Measurements from ENCODE around the gene MSI2.

The MSI2 gene

DNA sequence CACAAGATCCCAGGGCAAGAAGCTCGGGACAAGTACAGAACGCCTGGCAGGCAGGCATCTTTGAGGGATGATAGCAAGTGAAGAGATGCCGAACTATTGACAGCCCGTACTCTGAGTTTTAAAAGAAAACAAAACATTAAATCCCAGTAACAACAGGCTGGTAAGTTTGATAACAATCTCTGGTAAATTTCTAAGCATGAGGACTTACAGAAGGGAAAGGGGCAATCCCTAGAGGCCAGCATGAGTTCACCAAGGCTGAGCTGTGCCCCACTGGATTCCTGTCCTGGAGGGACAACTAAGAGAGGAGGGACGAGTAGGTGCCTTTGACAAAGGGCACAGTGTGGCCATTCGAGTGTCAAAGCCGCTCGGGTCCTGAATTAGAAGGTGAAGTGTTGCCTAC lies 462.6 kb downstream of the MSI2 start:
- ATAC-seq: no peak
- TF ChIP-seq BACH2 (CRISPR knock-in tag; IDR thresholded peaks at IDR 0.05; ENCODE audit: borderline replicate concordance) (no peak), TOX (CRISPR knock-in tag; IDR thresholded peaks at IDR 0.05; ENCODE audit: borderline replicate concordance) (no peak), OSR1 (CRISPR knock-in tag; IDR thresholded peaks at IDR 0.05) (no peak), TSHZ2 (CRISPR knock-in tag; IDR thresholded peaks at IDR 0.05) (no peak), ZNF565 (CRISPR knock-in tag; conservative IDR thresholded peaks at IDR 0.05; ENCODE audit: low read depth) (no peak), CSDC2 (CRISPR knock-in tag; IDR thresholded peaks at IDR 0.05) (no peak), ZC3H10 (CRISPR knock-in tag; IDR thresholded peaks at IDR 0.05) (no peak), ARNTL (CRISPR knock-in tag; IDR thresholded peaks at IDR 0.05; ENCODE audit: borderline replicate concordance, low read depth) (no peak), POU6F1 (CRISPR knock-in tag; IDR thresholded peaks at IDR 0.05; ENCODE audit: borderline replicate concordance, low read depth) (no peak), SNAI2 (CRISPR knock-in tag; IDR thresholded peaks at IDR 0.05) (no peak), ISL1 (CRISPR knock-in tag; IDR thresholded peaks at IDR 0.05) (no peak), ZNF70 (CRISPR knock-in tag; IDR thresholded peaks at IDR 0.05) (no peak), ZFP30 (CRISPR knock-in tag; IDR thresholded peaks at IDR 0.05) (no peak), ZNF8 (CRISPR knock-in tag; IDR thresholded peaks at IDR 0.05) (no peak), TCF4 (CRISPR knock-in tag; IDR thresholded peaks at IDR 0.05; ENCODE audit: borderline replicate concordance) (no peak), PPARA (CRISPR knock-in tag; IDR thresholded peaks at IDR 0.05; ENCODE audit: borderline replicate concordance) (no peak), ESRRG (CRISPR knock-in tag; IDR thresholded peaks at IDR 0.05) (no peak)
- TF ChIP-seq, protein P1, sequence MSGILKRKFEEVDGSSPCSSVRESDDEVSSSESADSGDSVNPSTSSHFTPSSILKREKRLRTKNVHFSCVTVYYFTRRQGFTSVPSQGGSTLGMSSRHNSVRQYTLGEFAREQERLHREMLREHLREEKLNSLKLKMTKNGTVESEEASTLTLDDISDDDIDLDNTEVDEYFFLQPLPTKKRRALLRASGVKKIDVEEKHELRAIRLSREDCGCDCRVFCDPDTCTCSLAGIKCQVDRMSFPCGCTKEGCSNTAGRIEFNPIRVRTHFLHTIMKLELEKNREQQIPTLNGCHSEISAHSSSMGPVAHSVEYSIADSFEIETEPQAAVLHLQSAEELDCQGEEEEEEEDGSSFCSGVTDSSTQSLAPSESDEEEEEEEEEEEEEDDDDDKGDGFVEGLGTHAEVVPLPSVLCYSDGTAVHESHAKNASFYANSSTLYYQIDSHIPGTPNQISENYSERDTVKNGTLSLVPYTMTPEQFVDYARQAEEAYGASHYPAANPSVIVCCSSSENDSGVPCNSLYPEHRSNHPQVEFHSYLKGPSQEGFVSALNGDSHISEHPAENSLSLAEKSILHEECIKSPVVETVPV (CRISPR knock-in tag; IDR thresholded peaks at IDR 0.05): no peak
- TF ChIP-seq, protein P2, sequence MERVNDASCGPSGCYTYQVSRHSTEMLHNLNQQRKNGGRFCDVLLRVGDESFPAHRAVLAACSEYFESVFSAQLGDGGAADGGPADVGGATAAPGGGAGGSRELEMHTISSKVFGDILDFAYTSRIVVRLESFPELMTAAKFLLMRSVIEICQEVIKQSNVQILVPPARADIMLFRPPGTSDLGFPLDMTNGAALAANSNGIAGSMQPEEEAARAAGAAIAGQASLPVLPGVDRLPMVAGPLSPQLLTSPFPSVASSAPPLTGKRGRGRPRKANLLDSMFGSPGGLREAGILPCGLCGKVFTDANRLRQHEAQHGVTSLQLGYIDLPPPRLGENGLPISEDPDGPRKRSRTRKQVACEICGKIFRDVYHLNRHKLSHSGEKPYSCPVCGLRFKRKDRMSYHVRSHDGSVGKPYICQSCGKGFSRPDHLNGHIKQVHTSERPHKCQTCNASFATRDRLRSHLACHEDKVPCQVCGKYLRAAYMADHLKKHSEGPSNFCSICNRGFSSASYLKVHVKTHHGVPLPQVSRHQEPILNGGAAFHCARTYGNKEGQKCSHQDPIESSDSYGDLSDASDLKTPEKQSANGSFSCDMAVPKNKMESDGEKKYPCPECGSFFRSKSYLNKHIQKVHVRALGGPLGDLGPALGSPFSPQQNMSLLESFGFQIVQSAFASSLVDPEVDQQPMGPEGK (CRISPR knock-in tag; IDR thresholded peaks at IDR 0.05; ENCODE audit: borderline replicate concordance): no peak
- TF ChIP-seq, protein P3, sequence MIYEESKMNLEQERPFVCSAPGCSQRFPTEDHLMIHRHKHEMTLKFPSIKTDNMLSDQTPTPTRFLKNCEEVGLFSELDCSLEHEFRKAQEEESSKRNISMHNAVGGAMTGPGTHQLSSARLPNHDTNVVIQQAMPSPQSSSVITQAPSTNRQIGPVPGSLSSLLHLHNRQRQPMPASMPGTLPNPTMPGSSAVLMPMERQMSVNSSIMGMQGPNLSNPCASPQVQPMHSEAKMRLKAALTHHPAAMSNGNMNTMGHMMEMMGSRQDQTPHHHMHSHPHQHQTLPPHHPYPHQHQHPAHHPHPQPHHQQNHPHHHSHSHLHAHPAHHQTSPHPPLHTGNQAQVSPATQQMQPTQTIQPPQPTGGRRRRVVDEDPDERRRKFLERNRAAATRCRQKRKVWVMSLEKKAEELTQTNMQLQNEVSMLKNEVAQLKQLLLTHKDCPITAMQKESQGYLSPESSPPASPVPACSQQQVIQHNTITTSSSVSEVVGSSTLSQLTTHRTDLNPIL (CRISPR knock-in tag; IDR thresholded peaks at IDR 0.05; ENCODE audit: low read depth): no peak

DNA sequence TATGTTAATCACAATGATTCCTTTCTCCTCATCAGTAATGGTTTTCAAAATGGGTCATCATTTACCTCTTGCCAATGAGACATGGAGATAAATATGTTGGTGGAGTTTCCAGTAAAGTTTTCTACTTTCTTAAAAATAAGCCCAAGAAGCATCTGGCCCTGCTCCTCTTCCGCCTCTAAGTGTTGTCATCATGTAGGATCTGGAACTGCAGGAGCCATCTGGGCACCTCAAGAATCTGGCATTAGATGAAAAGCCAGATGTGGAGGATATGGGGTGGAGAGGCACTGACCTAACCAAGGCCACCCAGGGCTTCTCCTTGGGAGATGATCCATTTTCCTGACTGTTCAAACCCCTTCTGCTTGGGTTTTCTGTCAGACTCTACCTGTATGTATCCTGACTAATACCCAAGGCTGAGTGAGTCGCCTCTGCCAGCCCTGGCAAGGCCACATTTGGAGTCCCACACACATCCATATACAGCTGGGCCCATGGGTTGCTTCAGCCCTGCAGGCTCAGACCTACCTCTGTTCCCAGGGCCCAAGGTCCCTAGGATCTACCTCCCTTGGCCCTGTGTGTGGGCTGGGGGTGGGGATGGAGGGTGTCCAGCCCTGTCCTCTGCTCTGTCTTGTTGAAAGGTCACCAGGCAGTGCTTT lies 464.2 kb downstream of the MSI2 start:
- no peak for ATAC-seq
- TF ChIP-seq ISL1 (CRISPR knock-in tag; IDR thresholded peaks at IDR 0.05) (no peak), GLIS3 (CRISPR knock-in tag; IDR thresholded peaks at IDR 0.05) (no peak), ZFP3 (CRISPR knock-in tag; IDR thresholded peaks at IDR 0.05) (no peak), POU6F1 (CRISPR knock-in tag; IDR thresholded peaks at IDR 0.05; ENCODE audit: borderline replicate concordance, low read depth) (no peak), ESRRG (CRISPR knock-in tag; IDR thresholded peaks at IDR 0.05) (no peak), ZC3H10 (CRISPR knock-in tag; IDR thresholded peaks at IDR 0.05) (no peak), ZNF70 (CRISPR knock-in tag; IDR thresholded peaks at IDR 0.05) (no peak), PPARA (CRISPR knock-in tag; IDR thresholded peaks at IDR 0.05; ENCODE audit: borderline replicate concordance) (no peak), ZFP30 (CRISPR knock-in tag; IDR thresholded peaks at IDR 0.05) (no peak), SNAI2 (CRISPR knock-in tag; IDR thresholded peaks at IDR 0.05) (no peak), ZNF8 (CRISPR knock-in tag; IDR thresholded peaks at IDR 0.05) (no peak), ARNTL (CRISPR knock-in tag; IDR thresholded peaks at IDR 0.05; ENCODE audit: borderline replicate concordance, low read depth) (no peak), TCF4 (CRISPR knock-in tag; IDR thresholded peaks at IDR 0.05; ENCODE audit: borderline replicate concordance) (no peak), TSHZ2 (CRISPR knock-in tag; IDR thresholded peaks at IDR 0.05) (no peak)
- TF ChIP-seq, protein P1 (CRISPR knock-in tag; IDR thresholded peaks at IDR 0.05): no peak
